Left lung (tissue), 10 donors: Measurements from ENCODE around the gene ANTXR1. TPM values are rescaled to one million over a fixed set of nuclear protein-coding genes. Genes with fewer than 3 reads are reported as not detected.

Experiments
- ATAC-seq: fragments of 200-7000 bp; cut with Tn5 transposase; one replicate; pipeline ENCODE4 v1.9.1; 2020; ENCODE audit warnings: moderate library complexity
- DNase-seq, 4 donors: peaks; one replicate each; pipeline ENCODE4 v3.0.0-alpha.2; 2013 to 2020
- H3K27ac ChIP-seq, 2 donors: fragments of 200-600 bp; sonication (generic) in 1 of 2; one replicate each; pipeline versions ENCODE4 v1.5.0 to v1.8.0; 2020 to 2021
- H3K27me3 ChIP-seq, 2 donors: fragments of 200-600 bp; sonication (generic) in 1 of 2; one replicate each; pipeline versions ENCODE4 v1.5.0 to v1.8.0; 2020 to 2021
- H3K36me3 ChIP-seq, 2 donors: fragments of 200-600 bp; sonication (generic) in 1 of 2; one replicate each; pipeline versions ENCODE4 v1.5.0 to v1.8.0; 2020 to 2021
- H3K4me1 ChIP-seq, 2 donors: fragments of 200-600 bp; one replicate each; pipeline ENCODE4 v1.8.0; 2021
- H3K4me3 ChIP-seq, 2 donors: fragments of 200-600 bp; sonication (generic) in 1 of 2; one replicate each; pipeline versions ENCODE4 v1.5.0 to v1.8.0; 2020 to 2021; ENCODE audit warnings: mild to moderate bottlenecking in 1 of 2
- H3K9me3 ChIP-seq, 2 donors: fragments of 200-600 bp; sonication (generic) in 1 of 2; one replicate each; pipeline versions ENCODE4 v1.5.0 to v1.8.0; 2020 to 2021
- CTCF ChIP-seq, 2 donors: fragments of 200-600 bp; sonication (generic) in 1 of 2; IDR thresholded peaks; one replicate each; pipeline versions ENCODE4 v1.5.0 to v1.8.0; 2021; ENCODE audit warnings: antibody characterized with exemption in 2 of 2
- intact Hi-C, 2 donors: fragments of 100-400 bp; cut with DNase I; formaldehyde crosslinking; loops; one replicate each; pipeline versions ENCODE4 v1.11.2 to v1.14.2; 2022
- polyA plus RNA-seq, 6 donors: library from polyadenylated mRNA; unstranded; fragments of 120-200 nt; gene quantifications; one replicate each; pipeline ENCODE4 v1.2.1, GENCODE V29; 2013; ENCODE audit not compliant: insufficient read length in 6 of 6
- total RNA-seq, 2 donors: library from RNA; stranded (reverse); fragmentation: NEBNext Ultra II Directional; extraction: Animal tissue kit (Norgen Biotek cat#: 25700); gene quantifications; one replicate each; pipeline ENCODE4 v1.2.1, GENCODE V29; 2021
- donor health status: DM: no; HTN: yes; CAD: no.
- donor health status: DM: no; HTN: no; CAD: no.

ANTXR1 gene
- total and polyA plus RNA-seq, 8 donors, result 70.2 to 115 (median 87.3) TPM

DNA sequence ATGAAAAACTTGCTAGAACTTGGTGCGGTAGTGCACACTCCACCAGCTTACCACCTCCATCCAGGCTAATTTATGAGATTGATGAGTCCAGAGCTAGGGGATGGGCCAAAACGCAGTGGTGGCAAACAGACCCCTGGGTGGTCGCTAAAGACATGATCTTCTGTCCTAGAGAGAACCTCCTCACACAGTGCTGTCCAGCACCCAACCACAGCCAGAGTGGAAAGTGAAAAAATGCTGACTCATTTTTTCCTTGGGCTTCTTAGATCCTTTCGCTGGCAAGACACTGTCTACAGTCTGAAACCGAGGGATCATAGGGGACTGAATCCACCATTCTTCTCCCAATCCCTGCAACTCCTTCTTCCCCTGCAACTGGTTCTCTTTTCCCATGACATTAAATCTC is 4.1 kb downstream of the ANTXR1 start:
- intact Hi-C loops, result no loop called here
- Histone ChIP-seq H3K4me1 (peaks cover 0 to 21% of the 10 kb centered on the region in 2 donors), H3K36me3 (no peaks in the 10 kb centered on the region), H3K27ac (peak overlapping the region in 1 of 2 donors; percentile 28), H3K9me3 (no peaks in the 10 kb centered on the region), H3K4me3 (no peak overlapping the region), H3K27me3 (peaks cover 0 to 55% of the 10 kb centered on the region in 2 donors)
- ATAC-seq, result peak; percentile 9
- DNase-seq, result no peak
- TF ChIP-seq CTCF (IDR thresholded peaks at IDR 0.05), result no peak

GRCh38 chr2:69017835-69018234 is 4.9 kb downstream of the ANTXR1 start:
- H3K4me3 ChIP-seq, result no peak overlapping the region
- DNase-seq (no peak), ATAC-seq (no peak)
- no peaks in the 10 kb centered on the region for H3K36me3 ChIP-seq
- peaks cover 0 to 47% of the 10 kb centered on the region in 2 donors for H3K27me3 ChIP-seq
- no peaks in the 10 kb centered on the region for H3K9me3 ChIP-seq
- TF ChIP-seq CTCF (IDR thresholded peaks at IDR 0.05), result no peak
- peaks cover 0 to 13% of the 10 kb centered on the region in 2 donors for H3K4me1 ChIP-seq
- intact Hi-C loops, result no loop called here
- no peak overlapping the region for H3K27ac ChIP-seq

DNA sequence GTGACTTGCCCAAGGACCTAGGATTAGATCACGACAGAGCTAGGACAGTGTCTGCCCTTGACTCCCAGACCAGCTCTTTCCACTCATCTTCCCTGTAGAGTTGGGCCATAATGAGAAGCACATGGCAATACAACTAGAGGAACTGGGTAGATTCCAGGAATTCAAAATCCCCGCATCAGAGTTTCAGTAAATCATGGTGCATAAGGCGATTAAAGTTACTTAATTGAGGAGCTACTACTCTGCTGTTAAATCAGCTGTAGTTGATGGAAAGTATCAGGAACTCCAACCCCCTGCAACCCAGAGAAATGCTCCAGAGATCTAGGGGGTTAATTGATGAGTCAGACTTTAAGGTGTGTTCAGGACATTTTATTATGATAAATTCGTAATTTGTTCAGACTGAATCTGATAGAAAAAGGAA is 5.7 kb downstream of the ANTXR1 start:
- intact Hi-C loops, result no loop called here
- H3K27ac ChIP-seq, result no peak overlapping the region
- TF ChIP-seq CTCF (IDR thresholded peaks at IDR 0.05), result no peak

DNA sequence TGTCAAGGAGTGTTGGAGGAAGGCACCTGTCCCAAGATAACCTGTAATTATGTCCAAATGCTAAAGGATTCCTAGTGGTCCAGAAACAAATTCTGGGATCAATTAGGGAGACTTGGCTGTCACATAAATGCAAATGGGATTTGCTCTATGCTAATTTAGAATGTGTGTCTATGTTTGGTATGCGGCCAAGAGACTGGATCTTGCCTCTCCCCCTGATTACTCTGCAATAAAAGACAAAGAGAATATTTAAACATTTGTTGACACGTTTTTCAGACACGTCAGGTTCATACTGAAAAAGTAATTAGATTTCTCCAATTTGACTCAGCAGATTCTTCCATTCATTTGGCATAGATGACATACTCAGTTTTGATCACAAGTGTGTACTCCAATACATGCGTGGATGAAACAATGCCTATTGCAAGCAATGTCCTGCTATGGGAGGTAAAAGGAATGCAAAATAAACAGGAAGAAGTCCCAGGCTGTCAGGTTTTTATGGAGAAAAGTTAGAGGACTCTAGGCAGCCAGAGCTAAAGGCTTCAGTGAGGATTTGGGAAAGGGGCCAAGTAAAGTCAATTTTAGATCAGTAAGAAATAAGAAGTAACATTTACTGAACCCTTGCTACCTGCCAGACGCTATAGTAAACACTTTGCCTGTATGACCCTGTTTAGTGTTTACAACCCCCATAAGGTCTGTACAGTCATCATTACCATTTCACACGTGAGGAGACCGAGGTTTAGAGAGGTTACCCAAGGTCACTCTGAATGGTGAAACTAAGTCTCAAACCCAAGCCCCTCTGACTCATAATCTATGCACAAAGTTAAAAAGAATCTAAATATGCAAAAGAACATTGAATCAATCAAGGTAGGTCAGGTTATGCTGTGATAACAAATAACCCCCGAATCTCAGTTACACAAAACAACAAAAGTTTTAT is 7.8 kb downstream of the ANTXR1 start:
- TF ChIP-seq CTCF (IDR thresholded peaks at IDR 0.05), result no peak
- DNase-seq (no peak), ATAC-seq (no peak)
- Histone ChIP-seq H3K36me3 (no peaks in the 10 kb centered on the region), H3K9me3 (no peaks in the 10 kb centered on the region), H3K27me3 (peaks cover 0 to 18% of the 10 kb centered on the region in 2 donors), H3K27ac (no peak overlapping the region), H3K4me3 (no peak overlapping the region), H3K4me1 (no peaks in the 10 kb centered on the region)
- intact Hi-C loops, result loop anchor here in 1 of 2 donors (5.0 kb wide), 1 partner anchor 287 kb away; no protein-coding TSS in a partner anchor

More for the DNA sequence above, 5.7 kb downstream of the ANTXR1 start:
- no peak for ATAC-seq
- Histone ChIP-seq H3K4me3 (no peak overlapping the region), H3K36me3 (no peaks in the 10 kb centered on the region), H3K9me3 (no peaks in the 10 kb centered on the region), H3K4me1 (peaks cover 0 to 7% of the 10 kb centered on the region in 2 donors), H3K27me3 (peaks cover 0 to 39% of the 10 kb centered on the region in 2 donors)
- no peak for DNase-seq

- H3K4me1 ChIP-seq, result no peaks in the 10 kb centered on the region
- no peak for TF ChIP-seq CTCF (IDR thresholded peaks at IDR 0.05)
- H3K9me3 ChIP-seq, result no peaks in the 10 kb centered on the region
- H3K4me3 ChIP-seq, result no peak overlapping the region
- H3K36me3 ChIP-seq, result no peaks in the 10 kb centered on the region
- no peak overlapping the region for H3K27ac ChIP-seq
- DNase-seq, result no peak
- ATAC-seq, result no peak
- intact Hi-C loops, result loop anchor here in 1 of 2 donors (5.0 kb wide), 1 partner anchor 286 kb away; no protein-coding TSS in a partner anchor
- H3K27me3 ChIP-seq, result peaks cover 0 to 8% of the 10 kb centered on the region in 2 donors
Observed at GRCh38 chr2:69021727-69022126, 8.7 kb downstream of the ANTXR1 start.
